Keratinocyte (primary cell): ENCODE data around the gene VWA5A.

ENCODE experiments used
- EZH2 ChIP-seq: IDR thresholded peaks from one replicate; pipeline ENCODE4 v1.6.1; 2012; ENCODE audit warnings: inconsistent platforms, mild to moderate bottlenecking, low read length, moderate library complexity
- TF ChIP-seq, protein P1 (sequence below), 3 experiments: IDR thresholded peaks in 1 of 3; conservative IDR thresholded peaks in 1 of 3; optimal IDR thresholded peaks in 1 of 3; 2 replicates in 2 of 3; 3 replicates in 1 of 3; pipeline versions ENCODE3 to v1.5.1; 2011; ENCODE audit warnings: low read length in 3 of 3, mild to moderate bottlenecking in 3 of 3, moderate library complexity in 2 of 3, control low read depth in 1 of 3, inconsistent platforms in 1 of 3; ENCODE audit not compliant: insufficient read depth in 2 of 3; ENCODE audit errors: extremely low read depth in 1 of 3

DNA sequence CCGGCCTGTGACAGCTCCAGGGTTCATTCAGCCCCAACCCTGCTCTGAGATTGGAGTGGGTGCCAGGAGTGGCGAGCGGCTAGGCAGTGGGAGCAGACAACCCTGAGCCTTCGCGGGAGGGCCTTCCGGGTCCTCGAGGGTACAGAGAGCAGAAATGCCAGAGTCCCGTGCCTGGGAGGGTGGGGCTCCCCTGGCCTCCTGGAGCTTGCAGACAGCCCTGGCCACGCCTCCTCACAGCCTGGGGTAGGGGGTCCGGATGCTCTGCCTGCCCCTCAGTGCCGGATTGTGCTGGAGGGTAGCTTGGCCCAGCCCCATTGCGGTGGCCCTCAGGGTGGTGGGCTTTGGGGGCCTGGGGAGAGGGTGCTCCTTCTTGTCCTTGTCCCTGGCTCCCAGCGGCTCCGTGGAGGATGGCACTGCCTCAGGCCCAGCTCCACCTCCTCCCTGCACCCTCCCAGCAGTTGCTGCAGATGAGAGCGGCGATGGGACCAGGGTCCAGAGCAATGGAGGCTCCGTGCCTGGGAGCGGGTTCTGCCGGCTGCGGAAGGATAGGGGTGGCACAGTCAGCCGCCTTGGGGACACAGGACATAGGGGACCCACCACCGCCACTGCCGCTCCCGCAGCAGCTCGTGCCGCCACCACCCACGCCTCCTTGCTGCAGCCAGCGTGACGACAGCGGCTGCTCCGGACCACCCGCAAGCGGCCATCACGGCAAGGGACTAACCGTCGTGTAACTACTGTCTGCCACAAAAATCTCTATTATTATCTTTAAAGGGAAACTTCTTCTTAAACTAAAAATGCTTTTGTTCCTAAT lies 39.2 kb upstream of the VWA5A start:
- TF ChIP-seq, protein P1, sequence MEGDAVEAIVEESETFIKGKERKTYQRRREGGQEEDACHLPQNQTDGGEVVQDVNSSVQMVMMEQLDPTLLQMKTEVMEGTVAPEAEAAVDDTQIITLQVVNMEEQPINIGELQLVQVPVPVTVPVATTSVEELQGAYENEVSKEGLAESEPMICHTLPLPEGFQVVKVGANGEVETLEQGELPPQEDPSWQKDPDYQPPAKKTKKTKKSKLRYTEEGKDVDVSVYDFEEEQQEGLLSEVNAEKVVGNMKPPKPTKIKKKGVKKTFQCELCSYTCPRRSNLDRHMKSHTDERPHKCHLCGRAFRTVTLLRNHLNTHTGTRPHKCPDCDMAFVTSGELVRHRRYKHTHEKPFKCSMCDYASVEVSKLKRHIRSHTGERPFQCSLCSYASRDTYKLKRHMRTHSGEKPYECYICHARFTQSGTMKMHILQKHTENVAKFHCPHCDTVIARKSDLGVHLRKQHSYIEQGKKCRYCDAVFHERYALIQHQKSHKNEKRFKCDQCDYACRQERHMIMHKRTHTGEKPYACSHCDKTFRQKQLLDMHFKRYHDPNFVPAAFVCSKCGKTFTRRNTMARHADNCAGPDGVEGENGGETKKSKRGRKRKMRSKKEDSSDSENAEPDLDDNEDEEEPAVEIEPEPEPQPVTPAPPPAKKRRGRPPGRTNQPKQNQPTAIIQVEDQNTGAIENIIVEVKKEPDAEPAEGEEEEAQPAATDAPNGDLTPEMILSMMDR (optimal IDR thresholded peaks at IDR 0.05 in 1 of 3, IDR thresholded peaks at IDR 0.05 in 1 of 3, conservative IDR thresholded peaks at IDR 0.05 in 1 of 3; ENCODE audit: extremely low read depth in 1 of 3, insufficient read depth in 2 of 3, low read length in 3 of 3), result peak in 1 of 3 experiments; percentile 3
- no peak for TF ChIP-seq EZH2
